Measurements from ENCODE around the gene SCYL1. TPM values are rescaled to one million over a fixed set of nuclear protein-coding genes. Genes with fewer than 3 reads are reported as not detected.

The SCYL1 gene
- total RNA-seq, 1 experiment from 2014 or later = 57.8 TPM

DNA sequence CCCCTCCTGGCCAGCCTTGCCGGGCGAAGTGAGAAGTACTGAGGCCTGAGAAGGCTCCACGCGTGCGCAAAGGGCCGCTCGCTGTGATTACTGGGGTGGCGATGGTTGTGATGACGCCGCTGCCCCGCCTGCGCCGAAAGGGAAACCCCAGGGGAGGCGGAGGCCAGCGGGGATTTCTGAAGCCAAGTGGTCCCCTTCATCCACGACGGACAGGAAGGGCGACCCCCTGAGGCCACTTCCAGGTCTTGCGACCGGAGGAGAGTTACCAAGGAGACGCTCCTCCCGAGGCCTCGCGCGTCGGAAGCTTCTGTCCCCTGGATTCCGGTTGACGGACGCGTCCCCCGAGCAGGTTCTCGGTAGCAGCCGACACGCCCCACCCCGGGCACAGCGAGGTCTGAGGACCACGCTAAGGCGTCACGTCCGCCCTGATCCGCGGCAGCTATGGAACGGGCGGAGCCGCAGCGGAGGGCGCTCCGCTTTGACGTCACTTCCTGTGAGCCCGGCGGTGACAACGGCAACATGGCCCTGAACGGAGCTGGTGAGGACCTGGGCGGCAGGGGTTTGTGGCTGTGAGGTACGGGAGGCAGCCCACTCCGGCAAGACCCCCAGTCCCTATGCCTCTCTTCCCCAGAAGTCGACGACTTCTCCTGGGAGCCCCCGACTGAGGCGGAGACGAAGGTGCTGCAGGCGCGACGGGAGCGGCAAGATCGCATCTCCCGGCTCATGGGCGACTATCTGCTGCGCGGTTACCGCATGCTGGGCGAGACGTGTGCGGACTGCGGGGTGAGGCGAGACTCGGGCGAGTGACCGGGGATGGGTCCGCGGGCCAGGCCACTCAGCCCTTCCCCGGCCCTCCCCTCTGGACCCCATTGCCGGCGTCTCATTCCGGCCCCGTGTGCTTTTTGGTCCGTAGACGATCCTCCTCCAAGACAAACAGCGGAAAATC is 45.4 kb downstream of the SCYL1 start, which contains the start of gene ZNRD2:
Gene ZNRD2, plus strand, starts transcription at position 505 of the 946 bp plus-strand sequence. Its CDS starts 15 bp downstream, at position 520.
- in situ Hi-C loops (cut with HindIII; ENCODE audit: low pct_unique_long_range_greater_than_20kb, low sequenced_read_pairs) = no loop called here
- DNase-seq (ENCODE audit: low read depth, low spot score) = peak; percentile 96

DNA sequence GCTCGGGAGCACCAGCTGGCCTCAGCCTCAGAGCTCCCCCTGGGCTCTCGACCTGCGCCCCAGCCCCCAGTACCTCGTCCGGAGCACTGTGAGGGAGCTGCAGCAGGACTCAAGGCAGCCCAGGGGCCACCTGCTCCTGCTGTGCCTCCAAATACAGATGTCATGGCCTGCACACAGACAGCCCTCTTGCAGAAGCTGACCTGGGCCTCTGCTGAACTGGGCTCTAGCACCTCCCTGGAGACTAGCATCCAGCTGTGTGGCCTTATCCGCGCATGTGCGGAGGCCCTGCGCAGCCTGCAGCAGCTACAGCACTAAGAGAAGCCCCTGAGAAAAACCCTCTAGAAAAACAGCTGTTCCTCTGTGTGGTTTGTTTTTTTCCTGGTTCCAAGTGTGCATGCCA is 46.5 kb downstream of the SCYL1 start:
- no peak for DNase-seq (ENCODE audit: low read depth, low spot score)
- in situ Hi-C loops (cut with HindIII; ENCODE audit: low pct_unique_long_range_greater_than_20kb, low sequenced_read_pairs) = no loop called here

DNA sequence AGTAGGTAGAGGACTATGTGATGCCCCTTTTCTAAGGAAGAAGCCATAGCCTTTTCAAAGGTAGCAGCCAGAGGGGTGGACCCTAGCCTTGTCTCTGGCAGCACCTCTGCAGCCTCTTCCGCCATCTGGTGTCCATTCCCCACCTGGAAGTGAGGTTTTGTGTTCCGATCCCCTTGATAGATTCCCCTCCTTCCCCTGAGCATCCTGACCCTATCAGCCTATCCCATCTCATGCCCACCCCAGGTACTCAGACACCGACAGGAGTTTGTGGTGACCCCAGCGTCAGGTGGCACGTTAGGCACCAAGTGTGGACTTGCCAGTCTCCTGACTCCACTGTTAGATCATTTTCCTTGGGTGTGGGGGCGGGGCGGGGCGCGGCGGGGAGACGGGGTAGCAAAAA is 47.1 kb downstream of the SCYL1 start:
- in situ Hi-C loops (cut with HindIII; ENCODE audit: low pct_unique_long_range_greater_than_20kb, low sequenced_read_pairs) = no loop called here
- DNase-seq (ENCODE audit: low read depth, low spot score) = peak; percentile 49

DNA sequence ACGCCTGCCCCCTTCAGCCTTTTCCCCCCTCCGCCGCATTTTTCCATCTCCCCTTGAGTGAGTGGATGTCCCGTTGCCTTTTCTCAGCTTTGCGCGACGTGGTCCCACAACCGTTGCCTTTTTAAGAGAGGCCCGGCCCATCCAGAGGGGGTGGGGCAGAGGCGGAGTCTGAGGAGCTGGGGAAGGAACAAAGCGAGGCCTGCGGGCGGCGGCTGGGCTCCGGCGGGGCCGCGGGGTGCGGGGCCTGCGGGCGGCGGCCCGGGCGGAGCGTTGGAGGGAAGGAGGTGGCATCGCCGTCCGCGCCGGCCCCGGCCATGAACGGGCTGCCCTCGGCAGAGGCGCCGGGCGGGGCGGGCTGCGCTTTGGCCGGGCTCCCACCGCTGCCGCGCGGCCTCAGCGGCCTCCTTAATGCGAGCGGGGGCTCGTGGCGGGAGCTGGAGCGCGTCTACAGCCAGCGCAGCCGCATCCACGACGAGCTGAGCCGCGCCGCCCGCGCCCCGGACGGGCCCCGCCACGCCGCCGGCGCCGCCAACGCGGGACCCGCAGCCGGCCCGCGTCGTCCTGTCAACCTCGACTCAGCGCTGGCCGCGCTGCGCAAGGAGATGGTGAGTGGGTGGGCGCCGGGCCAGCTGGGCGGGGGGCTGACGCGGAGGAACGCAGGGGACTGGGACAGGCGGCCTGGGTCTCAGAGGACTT is 47.6 kb downstream of the SCYL1 start, which contains the start of gene FAM89B:
Gene FAM89B, plus strand, starts transcription at position 183 of the 696 bp plus-strand sequence. Its CDS starts 132 bp downstream, at position 315.
- in situ Hi-C loops (cut with HindIII; ENCODE audit: low pct_unique_long_range_greater_than_20kb, low sequenced_read_pairs) = no loop called here
- DNase-seq (ENCODE audit: low read depth, low spot score) = peak; percentile 76

DNA sequence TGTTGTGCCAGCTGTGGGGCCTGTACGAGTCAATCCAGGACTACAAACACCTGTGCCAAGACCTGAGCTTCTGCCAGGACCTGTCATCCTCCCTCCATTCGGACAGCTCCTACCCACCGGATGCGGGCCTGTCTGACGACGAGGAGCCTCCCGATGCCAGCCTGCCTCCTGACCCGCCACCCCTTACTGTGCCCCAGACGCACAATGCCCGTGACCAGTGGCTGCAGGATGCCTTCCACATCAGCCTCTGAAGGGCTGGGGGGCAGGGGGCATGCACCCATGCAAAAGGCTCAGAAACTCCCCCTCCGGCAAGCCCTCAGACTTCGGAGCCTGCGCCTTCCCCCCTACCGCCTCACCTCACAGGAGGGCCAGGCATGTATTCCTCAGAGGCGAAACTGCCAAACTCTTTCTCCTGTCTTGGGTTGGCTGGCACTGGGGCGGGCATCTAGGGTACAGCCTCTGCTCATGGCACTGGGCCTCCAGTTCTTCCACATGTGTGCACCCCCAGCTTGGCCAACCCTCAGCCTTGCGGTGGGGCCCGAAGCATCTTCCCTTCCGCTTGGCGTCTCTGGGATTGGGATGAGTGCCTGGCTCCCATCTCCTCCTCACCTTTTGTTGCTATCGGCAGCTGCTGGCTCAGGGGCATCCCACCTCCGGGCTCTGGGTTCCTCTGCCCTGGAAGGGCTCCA is 48.7 kb downstream of the SCYL1 start:
- in situ Hi-C loops (cut with HindIII; ENCODE audit: low pct_unique_long_range_greater_than_20kb, low sequenced_read_pairs) = no loop called here
- DNase-seq (ENCODE audit: low read depth, low spot score) = no peak

DNA sequence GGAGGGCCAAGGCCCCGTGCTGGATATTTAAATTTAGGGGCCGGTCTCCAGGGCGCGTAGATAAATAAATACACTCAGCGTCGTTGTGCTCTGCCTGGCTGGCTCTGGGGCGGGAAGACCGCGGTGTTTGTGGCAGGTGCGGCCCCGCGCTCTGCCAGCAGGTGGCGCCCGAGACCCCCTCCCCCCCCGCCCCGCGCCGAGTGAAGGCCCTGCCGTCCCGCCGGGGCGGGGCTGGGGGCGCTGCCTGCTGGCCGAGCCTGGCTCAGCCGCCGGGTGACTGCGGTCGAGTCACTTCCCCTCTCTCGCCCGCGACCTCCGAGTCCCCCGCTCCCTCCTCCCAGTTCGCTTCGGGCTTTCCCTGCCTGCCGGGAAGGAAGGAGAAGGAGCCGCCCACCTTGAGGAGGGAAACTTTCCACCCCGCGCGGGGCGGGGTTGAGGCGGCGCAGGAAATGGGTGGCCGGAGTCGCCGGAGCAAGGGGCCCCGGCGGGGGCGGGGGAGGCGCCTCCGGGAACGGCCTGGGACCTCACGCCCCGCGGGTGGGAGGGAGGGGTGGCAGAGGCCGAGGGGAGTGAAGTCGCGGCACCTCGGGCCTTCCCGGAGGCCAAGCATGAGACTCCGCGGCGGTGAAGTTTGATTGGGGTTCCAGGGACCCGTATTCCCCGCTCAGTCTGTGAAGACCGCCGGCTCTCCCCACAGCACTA is 49.4 kb downstream of the SCYL1 start:
- peak; percentile 74 for DNase-seq (ENCODE audit: low read depth, low spot score)
- in situ Hi-C loops (cut with HindIII; ENCODE audit: low pct_unique_long_range_greater_than_20kb, low sequenced_read_pairs) = no loop called here

DNA sequence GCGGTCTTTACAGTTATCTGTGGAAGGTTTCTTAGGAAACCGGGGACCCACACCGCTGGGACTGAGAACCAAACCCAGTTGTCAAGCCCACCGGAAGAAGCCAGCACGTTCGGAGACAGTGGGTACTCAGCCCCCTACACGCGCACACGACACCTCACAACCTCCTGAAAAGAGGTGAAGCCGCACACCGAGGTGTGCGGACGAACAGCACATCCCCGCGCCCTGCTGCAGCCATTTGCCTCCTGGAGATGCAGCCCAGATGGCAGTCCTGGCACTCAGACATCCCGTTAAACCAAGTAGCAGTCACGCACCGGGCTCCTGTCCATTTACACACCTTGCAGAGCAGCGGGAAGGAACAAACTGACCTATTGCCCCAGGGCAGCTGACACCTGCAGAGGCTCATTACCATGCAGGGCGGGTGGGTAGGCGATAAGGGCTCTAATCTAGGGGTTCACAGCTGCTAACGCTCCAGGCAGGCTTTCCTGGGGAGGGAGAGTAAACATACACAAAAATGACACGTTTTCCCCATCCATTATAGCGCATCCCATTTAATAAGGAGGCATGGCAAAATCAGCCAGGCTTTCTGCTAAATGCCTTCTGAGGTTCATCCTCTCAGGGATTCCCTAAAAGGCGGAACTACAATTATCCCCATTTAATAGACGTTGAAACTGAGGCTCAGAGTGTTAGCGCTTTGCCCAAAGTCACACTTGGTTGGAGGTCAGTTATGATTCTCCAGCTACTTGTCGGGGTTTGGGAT is 50.1 kb downstream of the SCYL1 start:
- DNase-seq (ENCODE audit: low read depth, low spot score) = no peak
- in situ Hi-C loops (cut with HindIII; ENCODE audit: low pct_unique_long_range_greater_than_20kb, low sequenced_read_pairs) = no loop called here

DNA sequence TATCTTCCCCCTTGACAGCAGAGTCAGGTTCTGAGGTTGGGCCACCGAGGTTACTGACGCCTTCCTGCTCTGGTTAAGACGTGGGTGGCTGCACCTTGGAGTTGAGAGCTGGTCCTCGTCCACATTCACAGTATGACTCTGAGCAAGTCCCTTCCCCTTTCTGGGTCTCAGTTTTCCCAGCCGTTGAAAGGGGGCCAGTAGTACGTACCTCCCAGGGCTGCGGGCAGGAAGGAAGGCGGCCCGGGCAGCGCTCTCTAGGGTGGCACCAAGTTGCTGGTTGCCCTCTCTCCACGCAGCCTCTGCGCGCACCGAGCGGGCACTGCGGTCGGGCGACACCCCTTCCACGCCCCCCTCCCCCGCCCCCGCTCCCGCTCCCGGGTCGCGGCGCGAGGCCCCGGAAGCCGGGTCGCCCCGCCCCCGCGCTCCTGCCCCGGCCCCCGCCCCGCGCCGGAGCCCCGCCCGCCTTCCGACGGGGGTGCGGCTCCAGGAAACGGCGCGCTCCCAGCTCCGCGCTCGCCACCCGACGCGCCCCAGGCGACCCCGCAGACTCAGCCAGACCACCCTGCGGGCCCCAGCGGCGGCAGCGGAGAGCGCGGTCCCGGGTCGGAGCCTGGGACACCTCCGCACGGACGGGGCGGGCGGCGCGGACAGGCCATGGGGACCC is 50.8 kb downstream of the SCYL1 start, which contains the start of gene EHBP1L1:
Gene EHBP1L1, plus strand, starts transcription at position 486 of the 664 bp plus-strand sequence. CDS start 250 bp downstream, outside the sequence.
- peak; percentile 43 for DNase-seq (ENCODE audit: low read depth, low spot score)
- in situ Hi-C loops (cut with HindIII; ENCODE audit: low pct_unique_long_range_greater_than_20kb, low sequenced_read_pairs) = no loop called here

DNA sequence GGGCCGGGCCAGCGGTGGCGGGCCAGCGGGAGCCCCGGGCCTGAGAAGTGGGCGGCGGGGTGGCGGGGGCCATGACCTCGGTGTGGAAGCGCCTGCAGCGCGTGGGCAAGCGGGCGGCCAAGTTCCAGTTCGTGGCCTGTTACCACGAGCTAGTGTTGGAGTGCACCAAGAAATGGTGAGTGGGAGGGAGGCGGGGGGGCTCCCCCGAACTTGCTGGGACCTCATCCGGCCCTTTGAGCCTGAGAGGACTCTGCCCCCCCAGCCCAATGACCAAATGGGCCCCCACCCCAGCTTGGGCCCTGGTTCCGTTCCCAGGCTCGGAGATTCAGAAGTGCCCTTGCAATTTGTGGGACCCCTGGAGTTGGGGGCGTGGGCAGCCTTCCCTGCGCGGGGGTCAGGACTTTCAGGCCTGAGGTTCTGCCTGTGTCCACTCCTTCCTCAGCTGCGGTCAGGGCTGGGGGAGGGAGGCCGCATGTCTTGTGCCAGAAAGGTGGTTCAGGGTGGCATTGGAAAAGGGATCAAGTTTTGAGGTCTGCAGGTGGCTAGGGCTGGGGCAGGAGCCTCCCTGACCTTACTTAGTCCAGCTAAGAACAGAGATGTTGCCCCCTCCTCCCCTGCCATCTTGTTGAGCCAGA is 51.5 kb downstream of the SCYL1 start:
- in situ Hi-C loops (cut with HindIII; ENCODE audit: low pct_unique_long_range_greater_than_20kb, low sequenced_read_pairs) = no loop called here
- DNase-seq (ENCODE audit: low read depth, low spot score) = no peak

DNA sequence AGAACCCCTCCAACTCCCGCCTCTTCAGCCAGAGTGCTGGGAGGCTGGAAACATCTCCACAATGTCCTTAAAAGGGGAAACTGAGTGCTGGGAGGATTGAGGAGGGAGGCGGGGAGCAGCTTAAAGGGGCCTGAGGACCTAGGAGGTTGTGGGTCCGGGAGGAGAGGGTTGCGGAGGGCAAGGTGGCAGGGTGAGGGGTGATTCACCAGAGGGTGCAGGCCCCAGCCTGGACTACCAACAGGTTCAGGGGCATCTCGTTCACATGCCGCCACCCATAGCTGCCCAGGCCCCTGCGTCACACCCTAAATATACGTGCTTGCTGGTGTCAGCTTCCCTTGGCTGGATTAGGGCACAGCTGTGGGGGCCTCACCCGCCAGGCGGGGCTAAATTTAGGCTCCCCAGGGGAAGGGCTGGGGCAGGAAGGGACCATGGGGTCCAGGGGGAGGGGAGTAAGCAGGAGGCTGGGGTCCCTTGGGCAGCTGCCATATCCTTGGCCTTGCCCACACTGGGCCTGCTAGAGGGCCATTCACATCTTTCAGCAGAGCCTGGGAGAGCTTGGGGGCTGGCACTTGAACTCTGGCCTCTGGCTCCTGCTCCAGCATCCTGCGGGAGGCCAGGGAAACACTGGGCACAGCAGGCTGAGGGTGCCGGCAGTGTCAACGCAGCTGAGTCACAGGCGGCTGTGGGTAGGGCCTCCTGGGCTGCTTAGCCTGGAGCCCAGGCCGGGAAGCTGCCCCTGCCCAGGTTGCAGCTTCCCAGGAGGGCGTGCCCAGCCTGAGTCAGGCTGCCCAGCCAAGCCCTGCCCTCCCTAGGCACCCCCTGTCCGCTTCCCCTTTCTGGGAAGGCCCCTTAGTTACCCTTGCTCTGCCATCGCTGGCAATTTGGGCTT is 52.2 kb downstream of the SCYL1 start:
- in situ Hi-C loops (cut with HindIII; ENCODE audit: low pct_unique_long_range_greater_than_20kb, low sequenced_read_pairs) = no loop called here
- DNase-seq (ENCODE audit: low read depth, low spot score) = no peak

DNA sequence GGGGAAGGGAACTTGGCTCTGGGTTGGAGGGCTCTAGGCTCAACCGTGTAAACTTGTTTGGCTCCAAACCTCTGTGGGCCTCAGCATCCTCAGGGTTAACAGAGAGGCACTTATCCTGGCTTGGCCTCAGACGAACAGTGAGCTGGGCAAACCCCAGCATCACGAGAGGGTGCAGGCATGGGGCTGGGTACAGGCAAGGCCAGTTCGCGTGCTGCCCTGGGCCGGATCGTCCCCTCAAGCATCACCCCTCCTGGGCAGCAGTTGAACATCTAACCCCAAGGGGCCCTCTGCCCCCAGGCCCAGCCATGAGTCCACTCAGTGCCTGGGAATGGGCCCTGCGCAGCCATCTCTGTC is 52.9 kb downstream of the SCYL1 start:
- DNase-seq (ENCODE audit: low read depth, low spot score) = no peak
- in situ Hi-C loops (cut with HindIII; ENCODE audit: low pct_unique_long_range_greater_than_20kb, low sequenced_read_pairs) = no loop called here

DNA sequence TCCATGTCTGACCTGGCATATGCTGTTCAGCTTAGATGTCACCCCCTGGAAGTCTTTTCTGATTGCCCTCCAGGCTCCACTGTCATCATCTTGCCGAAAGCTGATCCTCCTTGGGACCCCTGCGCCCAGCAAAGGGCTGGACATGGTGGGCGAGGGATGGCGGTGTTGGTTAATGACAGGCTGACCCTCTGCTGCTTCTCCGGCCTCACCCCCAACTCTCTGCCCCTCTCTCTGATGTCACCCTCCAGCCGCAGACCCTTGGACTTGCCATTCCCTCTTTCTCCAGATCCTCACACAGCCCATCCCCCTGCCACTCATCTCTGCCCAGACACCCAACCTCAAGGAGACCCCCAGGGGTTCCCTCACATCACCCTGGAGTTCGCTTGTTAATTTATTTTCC is 53.3 kb downstream of the SCYL1 start:
- in situ Hi-C loops (cut with HindIII; ENCODE audit: low pct_unique_long_range_greater_than_20kb, low sequenced_read_pairs) = no loop called here
- no peak for DNase-seq (ENCODE audit: low read depth, low spot score)

DNA sequence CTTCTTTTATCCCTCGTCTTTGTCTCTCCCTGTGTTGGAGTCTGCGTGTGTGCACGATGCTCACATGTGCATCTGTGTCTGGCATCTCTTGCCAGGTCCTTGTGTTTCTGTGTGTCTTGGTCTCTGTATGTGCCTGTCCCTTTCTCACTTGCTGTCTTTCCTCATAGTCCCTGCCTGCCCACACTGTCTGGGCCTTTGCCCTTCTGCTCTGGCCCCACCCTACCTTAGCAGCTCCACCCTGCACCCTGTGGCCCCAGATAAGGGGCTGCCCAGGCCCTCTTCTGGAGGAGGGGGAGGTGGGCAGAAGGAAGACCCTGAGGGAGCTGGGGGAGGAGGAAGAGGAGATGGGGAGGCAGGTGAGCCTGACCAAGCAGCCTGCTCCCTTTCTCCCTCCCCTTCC is 53.8 kb downstream of the SCYL1 start:
- in situ Hi-C loops (cut with HindIII; ENCODE audit: low pct_unique_long_range_greater_than_20kb, low sequenced_read_pairs) = no loop called here
- no peak for DNase-seq (ENCODE audit: low read depth, low spot score)

DNA sequence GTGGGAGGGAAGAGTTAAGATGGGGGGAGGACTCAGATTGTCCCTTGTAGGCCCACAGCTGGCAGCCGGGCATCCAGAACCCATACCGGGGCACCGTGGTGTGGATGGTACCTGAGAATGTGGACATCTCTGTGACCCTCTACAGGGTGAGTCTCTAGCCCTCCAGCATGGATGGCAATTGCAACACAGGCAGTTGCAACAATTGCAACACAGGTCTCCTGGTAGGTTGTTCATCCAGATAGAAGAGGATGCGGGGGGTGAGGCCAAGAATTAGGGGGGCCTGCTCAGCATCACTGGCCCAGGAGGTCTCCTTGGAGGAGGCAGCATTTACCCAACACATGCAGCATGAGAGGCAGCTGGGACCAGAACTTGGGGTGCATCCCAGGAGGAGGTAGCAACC is 54.4 kb downstream of the SCYL1 start:
- in situ Hi-C loops (cut with HindIII; ENCODE audit: low pct_unique_long_range_greater_than_20kb, low sequenced_read_pairs) = no loop called here
- no peak for DNase-seq (ENCODE audit: low read depth, low spot score)

DNA sequence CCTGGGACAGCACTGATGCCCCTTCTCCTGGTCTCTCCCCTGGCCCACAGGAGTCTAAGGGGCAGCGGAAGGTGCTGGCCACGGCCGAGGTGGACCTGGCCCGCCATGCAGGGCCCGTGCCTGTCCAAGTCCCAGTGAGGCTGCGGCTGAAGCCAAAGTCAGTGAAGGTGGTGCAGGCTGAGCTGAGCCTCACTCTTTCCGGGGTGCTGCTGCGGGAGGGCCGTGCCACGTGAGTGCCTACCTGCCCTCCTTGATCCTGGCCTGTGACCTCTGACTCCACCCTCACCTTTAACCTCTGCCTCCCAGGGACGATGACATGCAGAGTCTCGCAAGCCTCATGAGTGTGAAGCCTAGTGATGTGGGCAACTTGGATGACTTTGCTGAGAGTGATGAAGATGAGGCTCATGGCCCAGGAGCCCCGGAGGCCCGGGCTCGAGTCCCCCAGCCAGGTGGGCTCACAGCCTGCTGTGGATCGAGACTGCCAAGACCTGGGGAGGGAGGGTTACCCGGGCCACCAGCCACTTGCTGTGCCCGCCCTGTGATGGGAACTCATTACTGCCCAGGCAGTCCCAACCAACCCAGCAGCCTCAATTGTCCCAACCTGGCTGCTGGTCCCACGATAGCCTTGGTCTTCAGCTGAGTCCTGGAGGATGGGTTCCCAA is 55.3 kb downstream of the SCYL1 start:
- in situ Hi-C loops (cut with HindIII; ENCODE audit: low pct_unique_long_range_greater_than_20kb, low sequenced_read_pairs) = no loop called here
- no peak for DNase-seq (ENCODE audit: low read depth, low spot score)
